ENCODE measurements around the gene IL17RD. TPM values are rescaled to one million over a fixed set of nuclear protein-coding genes. Genes with fewer than 3 reads are reported as not detected.

IL17RD gene
- polyA plus RNA-seq, 2 donors: 0.31 to 0.69 TPM

DNA sequence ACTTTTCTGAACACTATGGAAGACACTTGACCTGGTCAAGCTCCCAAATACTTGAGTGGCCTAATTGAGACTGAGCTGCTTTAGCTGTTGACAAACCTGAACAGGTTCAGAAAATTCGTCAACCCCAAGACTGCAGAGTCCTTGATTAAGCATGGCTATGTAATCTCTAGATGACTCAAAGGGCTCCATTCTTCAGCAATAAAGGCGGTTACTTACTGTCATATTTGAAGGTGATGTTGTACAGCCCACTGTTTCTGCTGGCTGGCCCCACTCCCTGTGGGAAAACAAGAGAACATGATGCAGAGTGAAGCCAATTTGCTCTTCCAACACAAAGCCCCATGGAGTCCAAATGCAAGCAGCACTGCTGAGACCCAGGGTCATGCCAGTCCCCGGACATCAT is 45.1 kb downstream of the IL17RD start:
- WGBS, 2 donors: 79 to 81% methylated on average over 3 of the region's 3 CpGs
- Histone ChIP-seq H3K4me1 (ENCODE audit: control insufficient read depth in 2 of 2, insufficient read depth in 2 of 2, low read length in 1 of 2) (no peaks in the 10 kb centered on the region), H3K27ac (ENCODE audit: low read depth in 2 of 2, low read length in 1 of 2) (no peak overlapping the region), H3K36me3 (ENCODE audit: control insufficient read depth in 2 of 2, insufficient read depth in 2 of 2, low read length in 1 of 2) (no peaks in the 10 kb centered on the region), H3K9me3 (ENCODE audit: control insufficient read depth in 2 of 2, insufficient read depth in 1 of 2, low read depth in 1 of 2, low read length in 1 of 2) (no peaks in the 10 kb centered on the region), H3K4me3 (ENCODE audit: low read depth in 1 of 2, low read length in 2 of 2) (no peak overlapping the region), H3K27me3 (ENCODE audit: control insufficient read depth in 1 of 2, insufficient read depth in 2 of 2, low read length in 2 of 2) (no peaks in the 10 kb centered on the region)

DNA sequence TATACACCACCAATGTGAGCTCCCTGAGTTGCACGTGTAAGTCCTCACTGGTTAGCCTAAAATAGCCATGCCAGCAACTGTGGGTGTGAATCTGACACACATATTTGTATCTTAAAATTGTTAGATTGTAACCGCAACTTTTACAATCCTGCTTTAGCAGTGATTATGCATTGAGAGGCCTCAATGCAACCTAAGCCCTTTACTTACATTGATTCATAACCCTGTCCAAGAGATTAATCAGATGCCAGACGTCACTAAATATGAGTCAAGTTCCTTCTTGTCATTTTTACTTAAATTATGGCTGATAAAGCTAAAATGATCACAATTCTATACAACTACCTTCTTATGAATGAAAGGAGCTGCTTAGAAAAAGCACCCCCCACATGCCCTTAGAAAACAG is 46.9 kb downstream of the IL17RD start:
- 40 to 41% methylated on average over 3 of the region's 3 CpGs for WGBS, 2 donors
- Histone ChIP-seq H3K4me1 (ENCODE audit: control insufficient read depth in 2 of 2, insufficient read depth in 2 of 2, low read length in 1 of 2) (no peaks in the 10 kb centered on the region), H3K9me3 (ENCODE audit: control insufficient read depth in 2 of 2, insufficient read depth in 1 of 2, low read depth in 1 of 2, low read length in 1 of 2) (no peaks in the 10 kb centered on the region), H3K27ac (ENCODE audit: low read depth in 2 of 2, low read length in 1 of 2) (no peak overlapping the region), H3K27me3 (ENCODE audit: control insufficient read depth in 1 of 2, insufficient read depth in 2 of 2, low read length in 2 of 2) (no peaks in the 10 kb centered on the region), H3K36me3 (ENCODE audit: control insufficient read depth in 2 of 2, insufficient read depth in 2 of 2, low read length in 1 of 2) (peaks cover 0 to 3% of the 10 kb centered on the region in 2 donors), H3K4me3 (ENCODE audit: low read depth in 1 of 2, low read length in 2 of 2) (no peak overlapping the region)

GRCh38 chr3:57116501-57116900 is 48.7 kb downstream of the IL17RD start:
- no peaks in the 10 kb centered on the region for H3K9me3 ChIP-seq (ENCODE audit: control insufficient read depth in 2 of 2, insufficient read depth in 1 of 2, low read depth in 1 of 2, low read length in 1 of 2)
- WGBS, 2 donors: 90 to 97% methylated on average over 3 of the region's 3 CpGs
- H3K4me3 ChIP-seq (ENCODE audit: low read depth in 1 of 2, low read length in 2 of 2): no peak overlapping the region
- H3K4me1 ChIP-seq (ENCODE audit: control insufficient read depth in 2 of 2, insufficient read depth in 2 of 2, low read length in 1 of 2): no peaks in the 10 kb centered on the region
- no peaks in the 10 kb centered on the region for H3K27me3 ChIP-seq (ENCODE audit: control insufficient read depth in 1 of 2, insufficient read depth in 2 of 2, low read length in 2 of 2)
- no peak overlapping the region for H3K27ac ChIP-seq (ENCODE audit: low read depth in 2 of 2, low read length in 1 of 2)
- peaks cover 0 to 3% of the 10 kb centered on the region in 2 donors for H3K36me3 ChIP-seq (ENCODE audit: control insufficient read depth in 2 of 2, insufficient read depth in 2 of 2, low read length in 1 of 2)

DNA sequence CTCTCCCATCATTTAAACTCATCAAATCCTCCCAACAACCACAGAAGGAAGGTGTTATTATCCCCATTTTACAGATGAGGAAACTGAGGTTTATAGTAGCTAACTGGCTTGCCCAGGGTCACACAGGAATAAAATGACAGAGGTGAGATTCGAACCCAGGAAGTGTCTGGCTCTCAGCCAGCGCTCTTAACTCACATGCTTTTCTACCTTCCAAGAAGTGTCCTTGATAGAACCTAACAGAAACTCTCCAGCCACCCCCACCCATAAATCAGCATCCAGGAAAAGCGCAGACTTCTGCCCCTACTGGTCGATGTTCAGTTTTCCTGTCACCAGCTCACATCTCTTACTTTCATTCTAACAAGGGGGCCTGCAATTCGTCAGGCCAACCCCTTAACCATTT is 52.9 kb downstream of the IL17RD start:
- no peaks in the 10 kb centered on the region for H3K9me3 ChIP-seq (ENCODE audit: control insufficient read depth in 2 of 2, insufficient read depth in 1 of 2, low read depth in 1 of 2, low read length in 1 of 2)
- no peaks in the 10 kb centered on the region for H3K27me3 ChIP-seq (ENCODE audit: control insufficient read depth in 1 of 2, insufficient read depth in 2 of 2, low read length in 2 of 2)
- no peak overlapping the region for H3K27ac ChIP-seq (ENCODE audit: low read depth in 2 of 2, low read length in 1 of 2)
- H3K4me3 ChIP-seq (ENCODE audit: low read depth in 1 of 2, low read length in 2 of 2): no peak overlapping the region
- no peaks in the 10 kb centered on the region for H3K4me1 ChIP-seq (ENCODE audit: control insufficient read depth in 2 of 2, insufficient read depth in 2 of 2, low read length in 1 of 2)
- peaks cover 0 to 3% of the 10 kb centered on the region in 2 donors for H3K36me3 ChIP-seq (ENCODE audit: control insufficient read depth in 2 of 2, insufficient read depth in 2 of 2, low read length in 1 of 2)
- 62 to 72% methylated on average over 5 of the region's 5 CpGs for WGBS, 2 donors

- peaks cover 0 to 3% of the 10 kb centered on the region in 2 donors for H3K36me3 ChIP-seq (ENCODE audit: control insufficient read depth in 2 of 2, insufficient read depth in 2 of 2, low read length in 1 of 2)
- 70 to 75% methylated on average over 14 of the region's 14 CpGs for WGBS, 2 donors
- H3K4me1 ChIP-seq (ENCODE audit: control insufficient read depth in 2 of 2, insufficient read depth in 2 of 2, low read length in 1 of 2): no peaks in the 10 kb centered on the region
- no peaks in the 10 kb centered on the region for H3K27me3 ChIP-seq (ENCODE audit: control insufficient read depth in 1 of 2, insufficient read depth in 2 of 2, low read length in 2 of 2)
- no peak overlapping the region for H3K4me3 ChIP-seq (ENCODE audit: low read depth in 1 of 2, low read length in 2 of 2)
- H3K9me3 ChIP-seq (ENCODE audit: control insufficient read depth in 2 of 2, insufficient read depth in 1 of 2, low read depth in 1 of 2, low read length in 1 of 2): no peaks in the 10 kb centered on the region
- H3K27ac ChIP-seq (ENCODE audit: low read depth in 2 of 2, low read length in 1 of 2): no peak overlapping the region
Observed at GRCh38 chr3:57110798-57111197, 54.4 kb downstream of the IL17RD start.

DNA sequence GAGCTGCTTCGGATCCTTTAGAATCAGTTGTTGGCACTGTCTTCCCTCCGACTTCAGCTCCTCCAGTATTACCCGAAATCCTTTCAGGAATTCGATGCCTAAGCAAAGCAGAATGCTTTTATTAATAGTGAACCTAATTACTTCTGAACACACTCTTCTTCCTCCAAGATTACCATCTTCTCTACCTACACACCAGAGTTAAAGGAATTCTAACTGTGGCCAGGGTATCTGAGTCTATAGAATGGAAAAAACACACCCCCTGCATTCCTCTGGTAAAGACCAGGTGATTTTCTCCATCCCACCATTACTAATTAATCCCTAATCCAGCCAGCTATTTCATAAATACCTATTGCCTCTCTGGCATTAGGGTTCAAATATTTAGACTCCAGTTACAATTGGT is 54.9 kb downstream of the IL17RD start:
- peaks cover 0 to 3% of the 10 kb centered on the region in 2 donors for H3K36me3 ChIP-seq (ENCODE audit: control insufficient read depth in 2 of 2, insufficient read depth in 2 of 2, low read length in 1 of 2)
- no peaks in the 10 kb centered on the region for H3K4me1 ChIP-seq (ENCODE audit: control insufficient read depth in 2 of 2, insufficient read depth in 2 of 2, low read length in 1 of 2)
- H3K27ac ChIP-seq (ENCODE audit: low read depth in 2 of 2, low read length in 1 of 2): no peak overlapping the region
- no peak overlapping the region for H3K4me3 ChIP-seq (ENCODE audit: low read depth in 1 of 2, low read length in 2 of 2)
- H3K9me3 ChIP-seq (ENCODE audit: control insufficient read depth in 2 of 2, insufficient read depth in 1 of 2, low read depth in 1 of 2, low read length in 1 of 2): no peaks in the 10 kb centered on the region
- H3K27me3 ChIP-seq (ENCODE audit: control insufficient read depth in 1 of 2, insufficient read depth in 2 of 2, low read length in 2 of 2): no peaks in the 10 kb centered on the region
- WGBS, 2 donors: 48 to 49% methylated on average over 4 of the region's 4 CpGs

GRCh38 chr3:57109437-57110199 is 55.5 kb downstream of the IL17RD start:
- WGBS, 2 donors: 75 to 76% methylated on average over 15 of the region's 15 CpGs
- no peaks in the 10 kb centered on the region for H3K27me3 ChIP-seq (ENCODE audit: control insufficient read depth in 1 of 2, insufficient read depth in 2 of 2, low read length in 2 of 2)
- peaks cover 0 to 3% of the 10 kb centered on the region in 2 donors for H3K36me3 ChIP-seq (ENCODE audit: control insufficient read depth in 2 of 2, insufficient read depth in 2 of 2, low read length in 1 of 2)
- no peak overlapping the region for H3K27ac ChIP-seq (ENCODE audit: low read depth in 2 of 2, low read length in 1 of 2)
- no peaks in the 10 kb centered on the region for H3K4me1 ChIP-seq (ENCODE audit: control insufficient read depth in 2 of 2, insufficient read depth in 2 of 2, low read length in 1 of 2)
- H3K4me3 ChIP-seq (ENCODE audit: low read depth in 1 of 2, low read length in 2 of 2): no peak overlapping the region
- H3K9me3 ChIP-seq (ENCODE audit: control insufficient read depth in 2 of 2, insufficient read depth in 1 of 2, low read depth in 1 of 2, low read length in 1 of 2): no peaks in the 10 kb centered on the region

- Histone ChIP-seq H3K36me3 (ENCODE audit: control insufficient read depth in 2 of 2, insufficient read depth in 2 of 2, low read length in 1 of 2) (no peaks in the 10 kb centered on the region), H3K27me3 (ENCODE audit: control insufficient read depth in 1 of 2, insufficient read depth in 2 of 2, low read length in 2 of 2) (no peaks in the 10 kb centered on the region), H3K4me3 (ENCODE audit: low read depth in 1 of 2, low read length in 2 of 2) (no peak overlapping the region), H3K9me3 (ENCODE audit: control insufficient read depth in 2 of 2, insufficient read depth in 1 of 2, low read depth in 1 of 2, low read length in 1 of 2) (no peaks in the 10 kb centered on the region), H3K4me1 (ENCODE audit: control insufficient read depth in 2 of 2, insufficient read depth in 2 of 2, low read length in 1 of 2) (no peaks in the 10 kb centered on the region), H3K27ac (ENCODE audit: low read depth in 2 of 2, low read length in 1 of 2) (no peak overlapping the region)
- WGBS, 2 donors: 94% methylated on average over 8 of the region's 8 CpGs
Observed at GRCh38 chr3:57108684-57109083, 56.5 kb downstream of the IL17RD start.

DNA sequence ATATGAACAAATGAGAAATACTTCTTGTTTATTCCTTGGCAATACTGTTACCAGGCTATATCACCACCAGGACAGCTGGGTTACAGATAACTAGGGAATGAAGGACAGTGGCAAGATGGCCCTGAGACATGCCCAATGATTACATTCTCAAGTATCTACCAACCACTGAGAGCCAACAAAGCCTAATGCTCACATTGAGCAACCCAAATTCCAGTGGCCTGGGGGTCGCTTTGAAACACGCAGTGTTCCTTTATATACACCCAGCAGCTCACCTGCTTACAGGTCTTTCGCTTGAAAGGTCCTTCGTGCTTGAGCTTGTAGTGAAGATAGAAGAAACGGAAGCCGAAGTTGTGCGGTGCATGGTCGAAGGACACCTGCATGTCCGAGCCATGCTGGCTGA is 59.6 kb downstream of the IL17RD start:
- no peaks in the 10 kb centered on the region for H3K4me1 ChIP-seq (ENCODE audit: control insufficient read depth in 2 of 2, insufficient read depth in 2 of 2, low read length in 1 of 2)
- WGBS, 2 donors: 96 to 97% methylated on average over 9 of the region's 9 CpGs
- H3K27me3 ChIP-seq (ENCODE audit: control insufficient read depth in 1 of 2, insufficient read depth in 2 of 2, low read length in 2 of 2): no peaks in the 10 kb centered on the region
- H3K36me3 ChIP-seq (ENCODE audit: control insufficient read depth in 2 of 2, insufficient read depth in 2 of 2, low read length in 1 of 2): no peaks in the 10 kb centered on the region
- no peaks in the 10 kb centered on the region for H3K9me3 ChIP-seq (ENCODE audit: control insufficient read depth in 2 of 2, insufficient read depth in 1 of 2, low read depth in 1 of 2, low read length in 1 of 2)
- H3K4me3 ChIP-seq (ENCODE audit: low read depth in 1 of 2, low read length in 2 of 2): no peak overlapping the region
- H3K27ac ChIP-seq (ENCODE audit: low read depth in 2 of 2, low read length in 1 of 2): no peak overlapping the region

DNA sequence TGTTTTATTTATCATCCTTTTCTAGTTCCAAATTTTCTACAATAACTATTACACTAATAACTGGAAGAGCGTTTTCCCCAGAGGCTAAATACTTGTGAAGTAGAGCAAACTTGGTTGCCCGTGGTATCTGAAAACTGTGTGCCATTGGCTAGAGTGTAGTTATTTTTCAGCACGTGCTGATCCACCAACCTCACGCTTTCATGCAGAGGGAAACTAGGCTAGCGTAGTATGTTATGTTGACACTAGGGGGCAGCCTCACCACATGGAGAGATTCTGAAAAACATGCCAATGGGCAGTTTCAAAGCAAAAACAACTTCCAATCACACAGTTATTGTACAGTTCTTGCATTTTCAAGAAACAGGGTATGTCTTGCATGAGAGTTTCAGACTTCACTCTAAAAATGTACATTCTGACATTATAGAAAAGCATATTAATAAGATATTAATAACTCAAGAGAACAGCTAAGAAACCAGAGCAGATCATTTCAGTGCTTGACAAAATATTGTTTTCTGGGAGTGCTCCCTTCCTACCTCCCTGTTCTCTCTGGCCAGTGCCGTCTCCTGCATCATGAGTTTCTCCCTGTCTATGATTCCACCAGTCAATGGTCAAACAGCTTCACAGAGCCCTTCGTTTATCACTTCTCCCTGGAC is 65.0 kb downstream of the IL17RD start:
- no peaks in the 10 kb centered on the region for H3K4me1 ChIP-seq (ENCODE audit: control insufficient read depth in 2 of 2, insufficient read depth in 2 of 2, low read length in 1 of 2)
- H3K27me3 ChIP-seq (ENCODE audit: control insufficient read depth in 1 of 2, insufficient read depth in 2 of 2, low read length in 2 of 2): no peaks in the 10 kb centered on the region
- no peak overlapping the region for H3K4me3 ChIP-seq (ENCODE audit: low read depth in 1 of 2, low read length in 2 of 2)
- H3K9me3 ChIP-seq (ENCODE audit: control insufficient read depth in 2 of 2, insufficient read depth in 1 of 2, low read depth in 1 of 2, low read length in 1 of 2): no peaks in the 10 kb centered on the region
- 15% methylated on average over 7 of the region's 7 CpGs for WGBS, 2 donors
- no peak overlapping the region for H3K27ac ChIP-seq (ENCODE audit: low read depth in 2 of 2, low read length in 1 of 2)
- H3K36me3 ChIP-seq (ENCODE audit: control insufficient read depth in 2 of 2, insufficient read depth in 2 of 2, low read length in 1 of 2): no peaks in the 10 kb centered on the region

All from esophagus (tissue), 2 donors.